ENCODE data around the gene PRSS53.

Gene PRSS53

DNA sequence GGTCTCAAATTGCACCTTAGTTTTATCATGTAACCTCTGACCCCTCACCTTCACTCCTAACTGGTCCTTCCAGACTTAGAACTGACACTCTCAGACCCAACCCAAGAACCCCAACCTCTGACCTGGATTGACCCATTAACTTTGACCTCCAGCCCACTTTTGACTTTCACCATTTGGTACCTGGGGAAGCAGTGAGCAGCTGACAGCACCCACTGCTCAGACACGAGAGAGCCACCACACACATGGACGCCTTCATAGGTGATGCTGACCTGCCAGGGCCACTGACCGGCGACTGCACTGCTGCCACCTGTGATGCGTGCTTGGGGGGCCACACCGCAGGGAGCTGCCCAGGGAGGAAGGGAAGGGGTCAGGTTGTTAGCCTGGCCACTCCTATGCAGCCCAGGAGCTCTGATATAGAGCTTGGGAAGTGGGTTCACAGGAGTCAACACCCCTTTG is 44.3 kb upstream of the PRSS53 start:
- no peak overlapping the region for H3K9ac ChIP-seq (ENCODE audit: low read length)
- H3K4me3 ChIP-seq (ENCODE audit: insufficient read depth, low read length, poor library complexity, severe bottlenecking): no peak overlapping the region
- no peaks in the 10 kb centered on the region for H3F3A ChIP-seq (ENCODE audit: insufficient read depth)
- no peak overlapping the region for H3K27ac ChIP-seq (ENCODE audit: low read depth, low read length)
- TF ChIP-seq, protein P1, sequence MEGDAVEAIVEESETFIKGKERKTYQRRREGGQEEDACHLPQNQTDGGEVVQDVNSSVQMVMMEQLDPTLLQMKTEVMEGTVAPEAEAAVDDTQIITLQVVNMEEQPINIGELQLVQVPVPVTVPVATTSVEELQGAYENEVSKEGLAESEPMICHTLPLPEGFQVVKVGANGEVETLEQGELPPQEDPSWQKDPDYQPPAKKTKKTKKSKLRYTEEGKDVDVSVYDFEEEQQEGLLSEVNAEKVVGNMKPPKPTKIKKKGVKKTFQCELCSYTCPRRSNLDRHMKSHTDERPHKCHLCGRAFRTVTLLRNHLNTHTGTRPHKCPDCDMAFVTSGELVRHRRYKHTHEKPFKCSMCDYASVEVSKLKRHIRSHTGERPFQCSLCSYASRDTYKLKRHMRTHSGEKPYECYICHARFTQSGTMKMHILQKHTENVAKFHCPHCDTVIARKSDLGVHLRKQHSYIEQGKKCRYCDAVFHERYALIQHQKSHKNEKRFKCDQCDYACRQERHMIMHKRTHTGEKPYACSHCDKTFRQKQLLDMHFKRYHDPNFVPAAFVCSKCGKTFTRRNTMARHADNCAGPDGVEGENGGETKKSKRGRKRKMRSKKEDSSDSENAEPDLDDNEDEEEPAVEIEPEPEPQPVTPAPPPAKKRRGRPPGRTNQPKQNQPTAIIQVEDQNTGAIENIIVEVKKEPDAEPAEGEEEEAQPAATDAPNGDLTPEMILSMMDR (IDR thresholded peaks at IDR 0.05; ENCODE audit: insufficient read depth, low read length, poor library complexity, severe bottlenecking): no peak
- TF ChIP-seq EZH2phosphoT487 (conservative IDR thresholded peaks at IDR 0.05; ENCODE audit: low read length): no peak
- H3K36me3 ChIP-seq (ENCODE audit: low read length): no peaks in the 10 kb centered on the region
- no peaks in the 10 kb centered on the region for H3K9me3 ChIP-seq (ENCODE audit: insufficient read depth, low read length)
- H2AFZ ChIP-seq (ENCODE audit: low read depth, low read length, severe bottlenecking): no peak overlapping the region
- no peaks in the 10 kb centered on the region for H3K79me2 ChIP-seq (ENCODE audit: insufficient read depth, low read length)
- no peaks in the 10 kb centered on the region for H3K9me2 ChIP-seq (replicated peaks; ENCODE audit: insufficient read depth, low read length)
- no peaks in the 10 kb centered on the region for H3K27me3 ChIP-seq (ENCODE audit: low read length)
- H3K4me2 ChIP-seq (ENCODE audit: low read depth, low read length, poor library complexity, severe bottlenecking): no peak overlapping the region
- H4K20me1 ChIP-seq (ENCODE audit: low read depth, low read length): no peaks in the 10 kb centered on the region

DNA sequence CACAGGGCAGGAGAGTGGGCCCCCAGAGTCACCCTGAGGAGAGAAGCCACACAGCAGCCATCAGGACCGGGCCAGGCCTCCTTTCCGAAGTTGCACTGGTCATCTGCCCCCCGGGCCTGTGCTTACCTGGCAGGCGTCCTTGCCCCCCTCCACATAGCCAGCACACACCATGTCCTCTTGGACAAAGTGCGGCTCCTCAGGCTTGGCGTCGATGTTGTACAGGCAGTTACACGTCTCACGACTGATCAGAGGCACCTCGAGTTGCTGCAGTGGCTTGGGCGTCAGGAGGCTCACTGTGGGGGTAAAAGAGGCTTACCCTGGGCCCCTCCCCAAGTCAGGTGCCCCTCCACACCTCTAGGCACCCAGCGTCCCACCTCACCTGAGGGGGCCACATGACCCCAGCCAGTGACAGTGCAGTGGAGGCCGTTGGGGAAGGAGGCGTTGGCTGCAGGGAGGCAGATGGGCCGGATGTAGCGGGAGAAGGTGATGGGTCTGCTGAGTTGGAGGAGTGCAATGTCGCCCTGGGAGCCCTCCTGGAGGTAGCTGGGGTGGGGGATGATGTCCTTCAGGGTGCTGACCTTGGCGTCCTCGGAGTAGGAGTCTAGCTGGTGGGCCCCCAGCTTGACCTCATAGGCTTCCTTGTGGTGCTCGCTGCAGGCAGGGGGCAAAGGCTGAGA is 43.7 kb upstream of the PRSS53 start:
- H3F3A ChIP-seq (ENCODE audit: insufficient read depth): no peaks in the 10 kb centered on the region
- TF ChIP-seq, protein P1 (IDR thresholded peaks at IDR 0.05; ENCODE audit: insufficient read depth, low read length, poor library complexity, severe bottlenecking): no peak
- no peak for TF ChIP-seq EZH2phosphoT487 (conservative IDR thresholded peaks at IDR 0.05; ENCODE audit: low read length)

DNA sequence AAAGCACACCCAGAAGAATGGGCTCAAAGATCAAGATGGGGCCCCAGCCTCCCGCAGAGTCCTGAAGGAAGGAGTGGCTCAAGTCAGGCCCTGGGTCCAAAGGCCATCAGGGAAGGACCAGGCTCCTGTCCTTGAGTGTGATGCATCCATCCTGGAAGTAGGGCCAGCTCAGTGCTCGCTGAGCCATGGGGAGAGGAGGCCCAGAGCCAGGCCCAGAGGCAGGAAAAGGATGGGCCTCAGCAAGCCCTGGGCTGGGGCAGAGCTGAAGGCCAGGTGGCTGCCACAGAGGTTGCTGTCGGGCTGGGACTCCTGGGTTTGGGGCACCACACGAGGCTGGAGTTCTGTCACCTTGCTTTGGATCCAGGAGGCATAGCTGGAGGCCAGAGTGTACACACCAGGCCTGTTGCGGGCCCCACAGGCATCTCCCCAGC is 43.1 kb upstream of the PRSS53 start:
- H3K4me2 ChIP-seq (ENCODE audit: low read depth, low read length, poor library complexity, severe bottlenecking): no peak overlapping the region
- H2AFZ ChIP-seq (ENCODE audit: low read depth, low read length, severe bottlenecking): no peak overlapping the region
- H3K4me3 ChIP-seq (ENCODE audit: insufficient read depth, low read length, poor library complexity, severe bottlenecking): no peak overlapping the region
- H3K9me3 ChIP-seq (ENCODE audit: insufficient read depth, low read length): no peaks in the 10 kb centered on the region
- no peaks in the 10 kb centered on the region for H3F3A ChIP-seq (ENCODE audit: insufficient read depth)
- no peaks in the 10 kb centered on the region for H3K9me2 ChIP-seq (replicated peaks; ENCODE audit: insufficient read depth, low read length)
- no peaks in the 10 kb centered on the region for H3K27me3 ChIP-seq (ENCODE audit: low read length)
- no peaks in the 10 kb centered on the region for H4K20me1 ChIP-seq (ENCODE audit: low read depth, low read length)
- no peaks in the 10 kb centered on the region for H3K79me2 ChIP-seq (ENCODE audit: insufficient read depth, low read length)
- no peak overlapping the region for H3K9ac ChIP-seq (ENCODE audit: low read length)
- TF ChIP-seq, protein P1 (IDR thresholded peaks at IDR 0.05; ENCODE audit: insufficient read depth, low read length, poor library complexity, severe bottlenecking): no peak
- no peak for TF ChIP-seq EZH2phosphoT487 (conservative IDR thresholded peaks at IDR 0.05; ENCODE audit: low read length)
- H3K27ac ChIP-seq (ENCODE audit: low read depth, low read length): no peak overlapping the region
- H3K36me3 ChIP-seq (ENCODE audit: low read length): no peaks in the 10 kb centered on the region

More for the DNA sequence above, 43.7 kb upstream of the PRSS53 start:
- H3K9me2 ChIP-seq (replicated peaks; ENCODE audit: insufficient read depth, low read length): no peaks in the 10 kb centered on the region
- no peaks in the 10 kb centered on the region for H3K36me3 ChIP-seq (ENCODE audit: low read length)
- H3K27ac ChIP-seq (ENCODE audit: low read depth, low read length): no peak overlapping the region
- no peak overlapping the region for H3K4me2 ChIP-seq (ENCODE audit: low read depth, low read length, poor library complexity, severe bottlenecking)
- no peaks in the 10 kb centered on the region for H3K9me3 ChIP-seq (ENCODE audit: insufficient read depth, low read length)
- no peaks in the 10 kb centered on the region for H4K20me1 ChIP-seq (ENCODE audit: low read depth, low read length)
- no peak overlapping the region for H2AFZ ChIP-seq (ENCODE audit: low read depth, low read length, severe bottlenecking)
- no peaks in the 10 kb centered on the region for H3K79me2 ChIP-seq (ENCODE audit: insufficient read depth, low read length)
- no peak overlapping the region for H3K4me3 ChIP-seq (ENCODE audit: insufficient read depth, low read length, poor library complexity, severe bottlenecking)
- no peaks in the 10 kb centered on the region for H3K27me3 ChIP-seq (ENCODE audit: low read length)
- H3K9ac ChIP-seq (ENCODE audit: low read length): no peak overlapping the region
